Fibroblast of the aortic adventitia (primary cell): ENCODE measurements around the gene AMIGO2. TPM values are rescaled to one million over a fixed set of nuclear protein-coding genes. Genes with fewer than 3 reads are reported as not detected.
"Not testable (repeated sequence)": the region's sequence is repeated elsewhere in the genome, so short reads cannot be mapped to it uniquely, and the experiment has no call there.

Experiments
- DNase-seq: peaks from one replicate; pipeline ENCODE4 v3.0.0-alpha.2; 2010; ENCODE audit warnings: low read depth
- H3K4me3 ChIP-seq: 2 replicates; pipeline ENCODE4 v1.5.1; 2011; ENCODE audit warnings: low read depth, mild to moderate bottlenecking, control low read depth, low read length, moderate library complexity
- CTCF ChIP-seq: IDR thresholded peaks from 2 replicates; pipeline ENCODE4 v1.5.1; 2011; ENCODE audit warnings: mild to moderate bottlenecking, low read length, control low read depth, inconsistent platforms; ENCODE audit not compliant: insufficient read depth
- total RNA-seq: library from RNA; depleted of rRNA; stranded (reverse); fragments of >200 nt; gene quantifications from 2 replicates; pipeline ENCODE4 v1.2.3, GENCODE V29; 2012; ENCODE audit warnings: low replicate concordance

The AMIGO2 gene
- total RNA-seq, 1 donor, result 3.7 TPM

DNA sequence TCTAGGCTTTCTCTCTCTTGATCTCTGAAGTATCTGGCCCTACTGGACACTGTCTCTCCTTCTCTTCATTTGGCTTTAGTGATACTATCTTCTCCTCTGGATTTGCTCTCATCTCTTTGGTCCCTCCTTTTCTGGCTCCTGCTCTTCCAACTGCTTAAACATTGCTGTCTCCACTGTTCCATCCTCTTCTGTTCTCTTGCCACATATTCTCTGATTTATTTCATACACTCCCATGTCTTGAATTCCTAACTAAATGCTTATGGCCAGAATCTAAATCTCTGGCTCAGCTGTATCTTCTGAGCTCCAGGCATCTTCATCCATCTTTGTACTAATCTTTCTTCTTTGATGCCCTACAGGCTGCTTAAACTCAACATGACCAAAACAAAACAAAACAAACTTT is 25.8 kb downstream of the AMIGO2 start:
- no peak overlapping the region for H3K4me3 ChIP-seq
- DNase-seq, result no peak
- TF ChIP-seq CTCF, result no peak

GRCh38 chr12:47052274-47052673 is 27.5 kb downstream of the AMIGO2 start:
- TF ChIP-seq CTCF, result no peak
- no peak overlapping the region for H3K4me3 ChIP-seq
- no peak for DNase-seq

DNA sequence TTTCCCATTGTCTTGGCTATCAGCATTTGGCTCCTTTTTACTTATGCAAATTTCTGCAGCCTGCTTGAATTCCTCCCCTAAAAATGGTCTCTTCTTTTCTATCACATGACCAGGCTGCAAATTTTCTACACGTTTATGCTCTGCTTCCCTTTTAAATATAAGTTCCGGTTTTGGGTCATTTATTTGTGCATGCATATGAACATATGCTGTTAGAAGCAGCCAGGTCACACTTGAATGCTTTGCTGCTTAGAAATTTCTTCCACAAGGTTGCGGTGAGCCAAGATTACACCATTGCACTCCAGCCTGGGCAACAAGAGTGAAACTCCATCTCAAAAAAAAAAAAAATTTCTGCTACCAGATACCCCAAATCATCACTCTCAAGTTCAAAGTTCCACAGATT is 28.5 kb downstream of the AMIGO2 start:
- not testable (repeated sequence) for H3K4me3 ChIP-seq, DNase-seq

- H3K4me3 ChIP-seq, result no peak overlapping the region
- no peak for DNase-seq
Measured at GRCh38 chr12:47048541-47048940, 31.2 kb downstream of the AMIGO2 start.

DNA sequence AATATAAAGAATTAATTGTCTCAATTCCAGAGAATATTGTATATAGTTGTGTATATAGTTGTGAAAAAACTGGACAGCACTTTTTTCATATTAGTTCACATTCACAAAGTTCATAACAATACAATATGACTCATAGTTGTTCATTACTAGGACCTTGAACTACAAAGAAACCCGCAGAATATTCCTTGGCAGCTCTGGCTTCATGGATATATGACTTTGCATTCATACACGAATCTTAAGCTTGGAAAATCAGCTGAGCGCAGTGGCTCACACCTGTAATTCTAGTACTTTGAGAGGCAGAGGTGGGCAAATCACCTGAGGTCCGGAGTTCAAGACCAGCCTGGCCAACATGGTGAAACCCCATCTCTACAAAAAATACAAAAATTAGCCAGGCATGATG is 38.4 kb downstream of the AMIGO2 start:
- no peak for DNase-seq
- TF ChIP-seq CTCF, result no peak

More at GRCh38 chr12:47048541-47048940, 31.2 kb downstream of the AMIGO2 start:
- no peak for TF ChIP-seq CTCF

GRCh38 chr12:47039756-47040155 is 40.0 kb downstream of the AMIGO2 start:
- H3K4me3 ChIP-seq, result no peak overlapping the region
- no peak for TF ChIP-seq CTCF
- DNase-seq, result no peak

More for the DNA sequence above, 38.4 kb downstream of the AMIGO2 start:
- H3K4me3 ChIP-seq, result no peak overlapping the region

GRCh38 chr12:47039079-47039478 is 40.7 kb downstream of the AMIGO2 start:
- no peak overlapping the region for H3K4me3 ChIP-seq
- no peak for DNase-seq
- no peak for TF ChIP-seq CTCF
